Measurements from ENCODE around the gene CNGB1. TPM values are rescaled to one million over a fixed set of nuclear protein-coding genes. Genes with fewer than 3 reads are reported as not detected.

The CNGB1 gene
- total RNA-seq (2016; rRNA removed; fragmentation: Illumina TruSeq; extraction: Trizol) = 0.02 and 0.03 TPM in 2 replicates
- total RNA-seq (2016; cell fraction: cytosol; rRNA removed; fragmentation: Illumina TruSeq; extraction: Trizol; ENCODE audit: low read depth) = not detected in 2 replicates
- total RNA-seq (2016; cell fraction: insoluble cytoplasmic fraction; rRNA removed; fragmentation: Illumina TruSeq; extraction: Trizol) = 0.03 and 0.09 TPM in 2 replicates
- 0.53 TPM in 1 of 2 replicates, not detected in the other for total RNA-seq (2016; cell fraction: membrane; rRNA removed; fragmentation: Illumina TruSeq; extraction: Trizol)
- not detected in 2 replicates for total RNA-seq (2016; cell fraction: nucleus; rRNA removed; fragmentation: Illumina TruSeq; extraction: Trizol)
- polyA plus RNA-seq (2011; rRNA removed) = 0.15 and 0.29 TPM in 2 replicates
- 0.15 and 0.33 TPM in 2 replicates for polyA plus RNA-seq (2011; cell fraction: cytosol; rRNA removed)
- 0.08 and 0.38 TPM in 2 replicates for polyA plus RNA-seq (2011; cell fraction: nucleus; rRNA removed)
- polyA plus RNA-seq (2012) = 0.08 and 0.84 TPM in 2 replicates
- 0.09 and 0.19 TPM in 2 replicates for polyA plus RNA-seq (2016; cell fraction: cytosol; fragmentation: Illumina TruSeq; extraction: Trizol; ENCODE audit: low read depth)
- 0.05 TPM in 1 of 2 replicates, not detected in the other for polyA plus RNA-seq (2016; cell fraction: insoluble cytoplasmic fraction; fragmentation: Illumina TruSeq; extraction: Trizol; ENCODE audit: low read depth)
- polyA plus RNA-seq (2016; cell fraction: membrane; fragmentation: Illumina TruSeq; extraction: Trizol; ENCODE audit: low read depth) = not detected in 2 replicates
- not detected in 2 replicates for polyA plus RNA-seq (2016; cell fraction: nucleus; fragmentation: Illumina TruSeq; extraction: Trizol; ENCODE audit: insufficient read depth, low read depth)
- 4.0 and 16.2 TPM in 2 replicates for polyA minus RNA-seq (2011; rRNA and poly(A)+ RNA removed; ENCODE audit: low replicate concordance)
- 0.10 TPM in 1 of 2 replicates, not detected in the other for polyA minus RNA-seq (2011; cell fraction: cytosol; rRNA and poly(A)+ RNA removed)
- 0.64 and 1.5 TPM in 2 replicates for polyA minus RNA-seq (2011; cell fraction: nucleus; rRNA and poly(A)+ RNA removed)
- Bru-seq, nascent RNA = percentile 14 among the genes with signal in this experiment
- percentile 7 among the genes with signal in this experiment for BruChase-seq, experiment 1, labeled RNA remaining after a 6-hour chase
- BruChase-seq, experiment 2, labeled RNA remaining after a 2-hour chase = percentile 4 among the genes with signal in this experiment
- long read RNA-seq, experiment 1, partial matches to known transcripts = 0 of 1 reads
- long read RNA-seq, experiment 1, other reads (novel, unspliced or antisense) = 1 of 1 reads
- long read RNA-seq, experiment 2, partial matches to known transcripts = 3 of 3 reads
- long read RNA-seq, experiment 2, other reads (novel, unspliced or antisense) = 0 of 3 reads

GRCh38 chr16:57970970-57971369, at the start of gene CNGB1:
Gene CNGB1 (minus strand): TSS chr16:57971128. CDS start chr16:57967286, 3,842 bp downstream.
- Histone ChIP-seq H3K4me2 (ENCODE audit: low read depth, low read length) (no peak within 1 kb of the TSS), H4K20me1 (ENCODE audit: insufficient read depth, low read length) (no peaks in the 10 kb centered on the region), H3K9me3 (ENCODE audit: low read length) (no peaks in the 10 kb centered on the region), H3K36me3 (replicated peaks in 1 of 2; ENCODE audit: control insufficient read depth in 1 of 2, insufficient read depth in 2 of 2, low read length in 2 of 2) (no peaks in the 10 kb centered on the region), H3K9ac (ENCODE audit: insufficient read depth, low read depth, low read length) (no peak within 1 kb of the TSS), H3K4me3 (replicated peaks in 1 of 3; ENCODE audit: insufficient read depth in 1 of 3, low read depth in 2 of 3, low read length in 3 of 3) (no peak within 1 kb of the TSS), H2AFZ (ENCODE audit: low read length) (no peak within 1 kb of the TSS), H3K79me2 (ENCODE audit: insufficient read depth, low read length) (no peaks in the 10 kb centered on the region), H3K27ac (ENCODE audit: extremely low read length, insufficient read depth, low read length) (no peak within 1 kb of the TSS), H3K27me3 (ENCODE audit: control insufficient read depth in 1 of 2, insufficient read depth in 2 of 2, low read length in 2 of 2) (peaks cover 10 to 24% of the 10 kb centered on the region in 2 experiments; a peak in 4 of 5 replicates), H3K4me1 (ENCODE audit: insufficient read depth, low read length) (no peaks in the 10 kb centered on the region)
- ChIA-PET CTCF (ENCODE audit: low intra/inter-chr PET ratio, low total read pairs) (no interaction called here), POLR2A (no interaction called here)
- intact Hi-C loops (cut with micrococcal nuclease; ENCODE audit: unreplicated experiment) = no loop called here
- in situ Hi-C loops (cut with HindIII; ENCODE audit: extremely low pct_ligation_motif_present, low pct_unique_long_range_greater_than_20kb) = no loop called here
- no TSS peak for BruUV-seq (replicated peaks)
- FAIRE-seq (no peak), ATAC-seq (peak; percentile 31; the same call in 2 of the 3 replicates), DNase-seq (ENCODE audit: low spot score) (no peak)
- 2% methylated on average over 5 of the region's 6 CpGs for WGBS (ENCODE audit: low lambda C conversion rate)
- TF ChIP-seq ZNF350 (CRISPR knock-in tag; IDR thresholded peaks at IDR 0.05; ENCODE audit: borderline replicate concordance, low read depth) (no peak), ATF6 (CRISPR knock-in tag; conservative IDR thresholded peaks at IDR 0.05) (no peak), ZSCAN12 (CRISPR knock-in tag; IDR thresholded peaks at IDR 0.05) (no peak), REXO4 (CRISPR knock-in tag; IDR thresholded peaks at IDR 0.05; ENCODE audit: borderline replicate concordance) (no peak), ZNF124 (CRISPR knock-in tag; IDR thresholded peaks at IDR 0.05) (no peak), SPEN (CRISPR knock-in tag; IDR thresholded peaks at IDR 0.05; ENCODE audit: low read depth) (no peak), SMYD3 (CRISPR knock-in tag; IDR thresholded peaks at IDR 0.05) (no peak), PRPF4 (IDR thresholded peaks at IDR 0.05; ENCODE audit: low read depth, low read length, poor library complexity, severe bottlenecking) (no peak), MBD4 (IDR thresholded peaks at IDR 0.05; ENCODE audit: borderline replicate concordance, low read length) (no peak), NR2F6 (IDR thresholded peaks at IDR 0.05) (no peak), NR2F6 (CRISPR knock-in tag; IDR thresholded peaks at IDR 0.05) (no peak), CEBPZ (IDR thresholded peaks at IDR 0.05; ENCODE audit: low read length) (no peak), ZBTB46 (CRISPR knock-in tag; IDR thresholded peaks at IDR 0.05; ENCODE audit: borderline replicate concordance) (no peak), RBAK (CRISPR knock-in tag; IDR thresholded peaks at IDR 0.05) (no peak)

All from HepG2 (cell line).